IMR-90 (cell line): ENCODE data around the gene SPTLC3. TPM values are rescaled to one million over a fixed set of nuclear protein-coding genes. Genes with fewer than 3 reads are reported as not detected.

Experiments
- ATAC-seq: fragments of 200-7000 bp; cut with Tn5 transposase; 2 replicates; pipeline ENCODE4 v1.9.1; 2020; ENCODE audit warnings: low read depth, mild to moderate bottlenecking, moderate library complexity
- BruUV-seq: library from RNA; stranded (reverse); fragments of 400-500 nt; replicated peaks from 2 replicates; lab custom pipeline; 2021; lab: Mats Ljungman, UMichigan
- CTCF ChIA-PET: fragments of 300-600 bp; formaldehyde crosslinking; extraction: SDS; loops from one replicate; lab custom pipeline; 2021; ENCODE audit warnings: antibody characterized with exemption; lab: Yijun Ruan, JAX
- POLR2A ChIA-PET: fragments of 300-600 bp; sonication (Branson Sonifier 250); formaldehyde crosslinking; loops from one replicate; lab custom pipeline; 2022; ENCODE audit warnings: antibody characterized with exemption; ENCODE audit not compliant: unreplicated experiment; lab: Charles Lee
- DNase-seq: peaks from one replicate; pipeline ENCODE4 v3.0.0; 2013
- H2AFZ ChIP-seq: replicated peaks from 2 replicates; pipeline ENCODE3; 2013; ENCODE audit warnings: low read length, mild to moderate bottlenecking; ENCODE audit not compliant: poor library complexity
- H2AK5ac ChIP-seq: 2 replicates; pipeline ENCODE4 v1.6.1; 2013; ENCODE audit warnings: low read depth, low read length, inconsistent platforms
- H2AK9ac ChIP-seq: replicated peaks from 2 replicates; pipeline ENCODE3; 2013; ENCODE audit warnings: mild to moderate bottlenecking, low read depth, low read length, moderate library complexity; ENCODE audit not compliant: poor library complexity
- H2BK120ac ChIP-seq: 2 replicates; pipeline ENCODE4 v1.6.1; 2013; ENCODE audit warnings: low read depth, low read length, inconsistent platforms
- H2BK15ac ChIP-seq: 3 replicates; pipeline ENCODE4 v1.6.1; 2013; ENCODE audit warnings: low read depth, low read length, inconsistent platforms
- H2BK20ac ChIP-seq: 2 replicates; pipeline ENCODE4 v1.6.1; 2013; ENCODE audit warnings: low read depth, mild to moderate bottlenecking, inconsistent platforms, low read length, moderate library complexity
- H2BK5ac ChIP-seq: 2 replicates; pipeline ENCODE4 v1.6.1; 2013; ENCODE audit warnings: mild to moderate bottlenecking, low read depth, low read length, inconsistent platforms; ENCODE audit not compliant: poor library complexity, severe bottlenecking
- H3K14ac ChIP-seq: replicated peaks from 2 replicates; pipeline ENCODE4 v1.6.1; 2013; ENCODE audit warnings: low read depth, low read length, inconsistent platforms
- H3K18ac ChIP-seq: 2 replicates; pipeline ENCODE4 v1.6.1; 2013; ENCODE audit warnings: low read depth, low read length, control low read depth
- H3K23ac ChIP-seq: 2 replicates; pipeline ENCODE4 v1.6.1; 2013; ENCODE audit warnings: low read depth, low read length, inconsistent platforms
- H3K27ac ChIP-seq: 2 replicates; pipeline ENCODE4 v1.5.1; 2013; ENCODE audit warnings: mild to moderate bottlenecking, control low read depth, low read length; ENCODE audit not compliant: insufficient read depth
- H3K27me3 ChIP-seq: 2 replicates; pipeline ENCODE4 v1.6.1; 2013; ENCODE audit warnings: low read length; ENCODE audit not compliant: control insufficient read depth, insufficient read depth
- H3K36me3 ChIP-seq: 2 replicates; pipeline ENCODE4 v1.6.1; 2013; ENCODE audit warnings: low read length, mixed read lengths; ENCODE audit not compliant: control insufficient read depth, insufficient read depth
- H3K4ac ChIP-seq: 2 replicates; pipeline ENCODE4 v1.6.1; 2013; ENCODE audit warnings: low read depth, low read length, inconsistent platforms
- H3K4me1 ChIP-seq: 2 replicates; pipeline ENCODE4 v1.6.1; 2013; ENCODE audit warnings: low read length, mixed read lengths; ENCODE audit not compliant: control insufficient read depth, insufficient read depth
- H3K4me2 ChIP-seq: 2 replicates; pipeline ENCODE4 v1.6.1; 2013; ENCODE audit warnings: low read depth, mild to moderate bottlenecking, control low read depth, low read length, moderate library complexity
- H3K4me3 ChIP-seq: 2 replicates; pipeline ENCODE4 v1.5.1; 2013; ENCODE audit warnings: low read depth, mild to moderate bottlenecking, control low read depth, low read length, moderate library complexity; ENCODE audit not compliant: insufficient read depth
- H3K56ac ChIP-seq: 2 replicates; pipeline ENCODE4 v1.6.1; 2013; ENCODE audit warnings: low read length, inconsistent platforms; ENCODE audit not compliant: insufficient read depth; ENCODE audit errors: extremely low read depth
- H3K79me1 ChIP-seq, 2 experiments: 2 replicates each; pipeline ENCODE4 v1.6.1; 2013; ENCODE audit warnings: low read length in 2 of 2, inconsistent platforms in 1 of 2, low read depth in 1 of 2
- H3K9ac ChIP-seq: 2 replicates; pipeline ENCODE4 v1.6.1; 2013; ENCODE audit warnings: low read depth, low read length, control low read depth
- H3K9me1 ChIP-seq: 2 replicates; pipeline ENCODE4 v1.6.1; 2013; ENCODE audit warnings: low read length, inconsistent platforms; ENCODE audit not compliant: insufficient read depth
- H3K9me3 ChIP-seq: 2 replicates; pipeline ENCODE4 v1.6.1; 2013; ENCODE audit warnings: low read length; ENCODE audit not compliant: control insufficient read depth, insufficient read depth
- H4K20me1 ChIP-seq: 2 replicates; pipeline ENCODE4 v1.6.1; 2013; ENCODE audit warnings: low read length, inconsistent platforms; ENCODE audit not compliant: insufficient read depth
- H4K5ac ChIP-seq: 2 replicates; pipeline ENCODE4 v1.6.1; 2013; ENCODE audit warnings: mild to moderate bottlenecking, low read depth, low read length, control low read depth
- H4K8ac ChIP-seq, 2 experiments: 2 replicates each; pipeline ENCODE4 v1.6.1; 2013; ENCODE audit warnings: low read depth in 2 of 2, low read length in 2 of 2, control low read depth in 1 of 2, inconsistent platforms in 1 of 2
- H4K91ac ChIP-seq: 2 replicates; pipeline ENCODE4 v1.6.1; 2013; ENCODE audit warnings: low read depth, low read length, inconsistent platforms; ENCODE audit not compliant: insufficient read depth
- MXI1 ChIP-seq: IDR thresholded peaks from 2 replicates; pipeline ENCODE4 v1.6.1; 2012; ENCODE audit warnings: low read depth, mild to moderate bottlenecking, low read length, moderate library complexity, borderline replicate concordance
- WGBS, 2 experiments: methylation state at CpG; one replicate each; pipeline versions ENCODE4 v1.1.5 to v1.1.7; 2013; ENCODE audit warnings: missing lambda C conversion rate in 2 of 2; ENCODE audit not compliant: insufficient read length in 1 of 2; ENCODE audit errors: extremely low coverage in 2 of 2; 5-methylcytosine and 5-hydroxymethylcytosine counted together
- dilution Hi-C: fragments of 300-500 bp; cut with HindIII; formaldehyde crosslinking; loops from one replicate; pipeline ENCODE4 v1.14.3; 2018; ENCODE audit warnings: low sequenced_read_pairs; ENCODE audit not compliant: unreplicated experiment
- in situ Hi-C: fragments of 300-500 bp; cut with MboI; formaldehyde crosslinking; loops from 3 replicates; pipeline ENCODE4 v1.14.3; 2019; ENCODE audit warnings: low sequenced_read_pairs, inconsistent platforms, mixed read lengths
- intact Hi-C: fragments of 100-400 bp; cut with micrococcal nuclease; formaldehyde crosslinking; loops from 2 replicates; pipeline ENCODE4 v1.10.0; 2022
- polyA plus RNA-seq, 3 experiments: library from polyadenylated mRNA; depleted of rRNA; stranded (reverse); fragments of >200 nt; gene quantifications; 2 replicates each; pipeline ENCODE4 v1.2.3, GENCODE V29; 2012; ENCODE audit warnings: low replicate concordance in 1 of 3
- total RNA-seq: library from RNA; depleted of rRNA; stranded (reverse); fragments of >200 nt; gene quantifications from 2 replicates; pipeline ENCODE4 v1.2.3, GENCODE V29; 2012
- TF ChIP-seq, protein P1 (sequence below): conservative IDR thresholded peaks from 2 replicates; pipeline ENCODE4 v1.5.1; 2012; ENCODE audit warnings: mild to moderate bottlenecking, low read depth, low read length, improper control_type of control experiment

Gene SPTLC3
- total and polyA plus RNA-seq, 2 of the 4 experiments (the other 2 are of a cell fraction) = 0.44 to 1.6 TPM

DNA sequence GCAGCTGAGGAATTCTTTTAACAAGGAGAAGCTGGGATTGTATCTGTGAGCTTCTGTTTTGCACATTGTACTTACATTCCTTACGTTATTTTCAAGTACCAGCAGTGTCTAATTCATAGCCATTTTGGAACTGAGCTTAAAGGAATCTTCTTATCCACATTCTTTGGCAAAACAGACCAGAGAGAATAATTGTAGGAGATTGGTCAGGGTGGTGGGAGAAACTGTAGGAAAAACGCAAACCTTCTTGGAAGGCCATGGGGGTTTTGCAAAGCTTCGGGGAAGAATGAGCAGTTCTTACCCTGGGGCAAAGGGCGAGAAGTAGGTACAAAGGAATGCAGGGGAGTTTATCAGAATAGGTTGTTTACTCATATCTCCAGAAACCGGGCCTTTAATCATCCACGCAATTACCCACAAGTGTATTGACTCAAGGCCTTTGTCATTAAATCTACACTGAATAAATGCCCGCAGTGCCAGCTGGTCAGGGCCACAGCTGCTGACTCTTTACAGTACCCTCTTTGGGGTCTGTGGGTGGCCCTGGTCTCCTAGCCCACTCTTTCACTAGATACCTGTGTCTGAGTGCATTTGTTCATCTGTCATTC lies 39.6 kb upstream of the SPTLC3 start:
- H2BK120ac ChIP-seq = no peak overlapping the region
- no peaks in the 10 kb centered on the region for H3K36me3 ChIP-seq
- no peaks in the 10 kb centered on the region; the same call in 1 of the 2 replicates for H3K4me1 ChIP-seq
- no peak overlapping the region for H4K5ac ChIP-seq
- POLR2A ChIA-PET = no interaction called here
- dilution Hi-C loops (no loop called here), in situ Hi-C loops (loop anchor here (5.0 kb wide), 1 partner anchor 47 kb away; no protein-coding TSS in a partner anchor), intact Hi-C loops (no loop called here)
- H3K9me1 ChIP-seq = no peaks in the 10 kb centered on the region
- no peak overlapping the region for H2AFZ ChIP-seq
- H3K4me2 ChIP-seq = no peak overlapping the region
- no peak for DNase-seq
- H4K8ac ChIP-seq = no peak overlapping the region
- no peak overlapping the region for H3K23ac ChIP-seq
- H3K79me1 ChIP-seq = no peaks in the 10 kb centered on the region
- no peak overlapping the region for H2BK20ac ChIP-seq
- H2AK5ac ChIP-seq = no peak overlapping the region
- no peak overlapping the region for H3K9ac ChIP-seq
- no peak overlapping the region for H2AK9ac ChIP-seq
- peaks cover 2% of the 10 kb centered on the region for H3K27me3 ChIP-seq
- H3K9me3 ChIP-seq = no peaks in the 10 kb centered on the region
- H3K14ac ChIP-seq = no peak overlapping the region
- no peak overlapping the region for H3K27ac ChIP-seq
- CTCF ChIA-PET = interaction anchor here (1.1 to 1.5 kb wide), 3 partner anchors 10 to 139 kb away, joined by 3 read pairs; no protein-coding TSS in a partner anchor
- WGBS, 2 experiments = 75% methylated on average over 2 of the region's 7 CpGs; no CpG with 5 or more reads in 1 of the 2 experiments
- no peak for ATAC-seq
- H3K18ac ChIP-seq = no peak overlapping the region
- no peak overlapping the region for H3K4ac ChIP-seq
- H3K4me3 ChIP-seq = no peak overlapping the region
- no peak overlapping the region for H2BK15ac ChIP-seq
- no TSS peak for BruUV-seq
- no peak overlapping the region for H4K91ac ChIP-seq
- TF ChIP-seq, protein P1, sequence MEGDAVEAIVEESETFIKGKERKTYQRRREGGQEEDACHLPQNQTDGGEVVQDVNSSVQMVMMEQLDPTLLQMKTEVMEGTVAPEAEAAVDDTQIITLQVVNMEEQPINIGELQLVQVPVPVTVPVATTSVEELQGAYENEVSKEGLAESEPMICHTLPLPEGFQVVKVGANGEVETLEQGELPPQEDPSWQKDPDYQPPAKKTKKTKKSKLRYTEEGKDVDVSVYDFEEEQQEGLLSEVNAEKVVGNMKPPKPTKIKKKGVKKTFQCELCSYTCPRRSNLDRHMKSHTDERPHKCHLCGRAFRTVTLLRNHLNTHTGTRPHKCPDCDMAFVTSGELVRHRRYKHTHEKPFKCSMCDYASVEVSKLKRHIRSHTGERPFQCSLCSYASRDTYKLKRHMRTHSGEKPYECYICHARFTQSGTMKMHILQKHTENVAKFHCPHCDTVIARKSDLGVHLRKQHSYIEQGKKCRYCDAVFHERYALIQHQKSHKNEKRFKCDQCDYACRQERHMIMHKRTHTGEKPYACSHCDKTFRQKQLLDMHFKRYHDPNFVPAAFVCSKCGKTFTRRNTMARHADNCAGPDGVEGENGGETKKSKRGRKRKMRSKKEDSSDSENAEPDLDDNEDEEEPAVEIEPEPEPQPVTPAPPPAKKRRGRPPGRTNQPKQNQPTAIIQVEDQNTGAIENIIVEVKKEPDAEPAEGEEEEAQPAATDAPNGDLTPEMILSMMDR = no peak
- TF ChIP-seq MXI1 = no peak
- no peak overlapping the region for H2BK5ac ChIP-seq
- H4K20me1 ChIP-seq = no peaks in the 10 kb centered on the region
- no peak overlapping the region for H3K56ac ChIP-seq
